GM18907 (cell line): ENCODE results near the gene FLYWCH1.

Source experiments
- ATAC-seq: cut with Tn5 transposase; IDR thresholded peaks from one replicate; pipeline ENCODE4 v1.9.1; 2021; ENCODE audit warnings: mild to moderate bottlenecking, moderate library complexity; ENCODE audit not compliant: unreplicated experiment

FLYWCH1 gene, protein sequence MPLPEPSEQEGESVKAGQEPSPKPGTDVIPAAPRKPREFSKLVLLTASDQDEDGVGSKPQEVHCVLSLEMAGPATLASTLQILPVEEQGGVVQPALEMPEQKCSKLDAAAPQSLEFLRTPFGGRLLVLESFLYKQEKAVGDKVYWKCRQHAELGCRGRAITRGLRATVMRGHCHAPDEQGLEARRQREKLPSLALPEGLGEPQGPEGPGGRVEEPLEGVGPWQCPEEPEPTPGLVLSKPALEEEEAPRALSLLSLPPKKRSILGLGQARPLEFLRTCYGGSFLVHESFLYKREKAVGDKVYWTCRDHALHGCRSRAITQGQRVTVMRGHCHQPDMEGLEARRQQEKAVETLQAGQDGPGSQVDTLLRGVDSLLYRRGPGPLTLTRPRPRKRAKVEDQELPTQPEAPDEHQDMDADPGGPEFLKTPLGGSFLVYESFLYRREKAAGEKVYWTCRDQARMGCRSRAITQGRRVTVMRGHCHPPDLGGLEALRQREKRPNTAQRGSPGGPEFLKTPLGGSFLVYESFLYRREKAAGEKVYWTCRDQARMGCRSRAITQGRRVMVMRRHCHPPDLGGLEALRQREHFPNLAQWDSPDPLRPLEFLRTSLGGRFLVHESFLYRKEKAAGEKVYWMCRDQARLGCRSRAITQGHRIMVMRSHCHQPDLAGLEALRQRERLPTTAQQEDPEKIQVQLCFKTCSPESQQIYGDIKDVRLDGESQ

DNA sequence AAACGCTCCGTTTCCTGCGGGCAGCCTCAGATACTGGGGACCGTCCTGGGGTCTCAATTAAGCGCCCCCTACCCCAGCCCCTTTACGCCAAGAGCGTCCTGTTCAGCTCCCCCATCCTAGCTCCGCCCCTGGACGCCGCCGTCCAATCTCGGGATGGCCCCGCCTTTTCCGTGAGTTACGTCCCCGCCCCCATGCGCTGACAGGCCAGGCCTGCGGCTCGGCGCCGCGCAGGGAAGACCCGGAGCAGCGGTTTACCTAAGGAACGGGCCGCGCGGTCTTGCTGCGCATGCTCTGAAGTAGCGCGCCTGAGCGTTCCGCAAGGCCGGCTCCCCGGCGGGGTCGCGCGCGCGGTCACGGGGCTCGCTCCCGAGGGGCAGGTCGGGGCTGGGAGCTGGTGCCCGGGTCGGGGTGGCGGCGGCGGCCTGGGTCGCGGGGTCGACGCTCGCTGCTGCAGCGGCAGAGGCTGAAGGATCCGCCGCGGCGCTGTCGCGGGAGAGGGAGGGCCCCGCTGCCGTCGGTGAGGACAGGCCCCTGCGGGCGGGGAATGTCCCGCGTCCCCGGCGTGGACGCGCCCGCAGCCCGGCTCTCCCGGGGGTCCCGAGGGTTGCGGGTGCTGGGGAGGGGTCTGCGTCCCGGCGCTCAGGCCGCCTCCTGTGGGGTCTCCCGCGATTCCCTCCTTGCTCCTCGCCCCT is at the start of gene FLYWCH1:
TSS of gene FLYWCH1 (plus strand) at position 294 of the 692 bp plus-strand sequence. CDS start 17,755 bp downstream, outside the sequence.
- peak; percentile 92 for ATAC-seq

DNA sequence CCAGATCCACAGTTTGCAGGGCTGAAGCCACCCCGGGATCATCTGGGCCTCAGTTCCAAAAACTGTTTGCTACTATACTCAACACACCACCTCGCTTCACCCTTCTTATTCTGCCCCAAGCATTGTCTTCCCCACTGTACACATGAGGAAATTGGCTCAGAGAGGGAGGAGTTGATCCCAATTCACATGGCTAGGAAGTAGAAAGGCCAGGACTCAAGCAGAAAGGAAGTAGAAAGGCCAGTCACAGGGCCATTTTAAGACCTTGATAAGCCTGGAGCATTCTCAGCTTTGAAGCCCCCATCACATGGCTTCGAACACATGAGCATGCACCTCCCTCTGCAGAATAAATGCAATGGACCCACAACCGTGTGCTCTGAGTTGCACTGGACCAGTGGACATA is 46.1 kb upstream of the FLYWCH1 start:
- no peak for ATAC-seq

DNA sequence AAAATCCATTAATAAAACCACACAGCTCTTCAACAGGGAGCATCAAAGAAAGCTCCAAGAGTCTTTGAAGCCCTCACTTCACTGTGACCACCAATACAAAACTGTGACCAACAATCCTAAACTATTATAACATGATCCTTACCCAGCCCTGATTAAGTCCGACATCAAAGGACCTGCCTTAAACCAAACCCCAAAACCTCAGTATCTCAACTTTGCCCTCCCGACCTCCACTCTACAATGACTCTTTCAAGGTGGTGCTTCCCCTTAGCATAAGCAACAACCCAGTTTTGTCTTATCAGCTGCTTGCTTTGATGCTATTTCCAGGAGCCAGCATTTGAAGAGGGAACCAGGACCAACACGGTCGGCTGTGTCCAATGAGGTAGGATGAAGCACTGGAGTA is 45.3 kb upstream of the FLYWCH1 start:
- no peak for ATAC-seq

DNA sequence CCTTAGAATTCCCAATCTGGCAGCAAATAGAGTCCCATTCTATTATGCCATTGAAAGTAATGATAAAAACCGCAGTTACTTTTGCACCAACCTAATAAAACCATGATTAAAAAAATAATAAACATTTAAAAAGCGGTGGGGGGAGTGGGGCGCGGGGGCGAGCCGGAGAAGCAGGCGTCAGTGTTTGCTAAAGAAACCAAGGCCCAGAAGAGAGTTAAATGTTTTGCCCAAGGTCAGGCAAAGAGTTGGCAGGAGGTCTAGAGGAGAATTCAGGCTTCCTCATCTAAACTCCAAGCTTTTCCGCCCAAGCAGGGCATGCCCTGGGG is 44.1 kb upstream of the FLYWCH1 start:
- no peak for ATAC-seq

DNA sequence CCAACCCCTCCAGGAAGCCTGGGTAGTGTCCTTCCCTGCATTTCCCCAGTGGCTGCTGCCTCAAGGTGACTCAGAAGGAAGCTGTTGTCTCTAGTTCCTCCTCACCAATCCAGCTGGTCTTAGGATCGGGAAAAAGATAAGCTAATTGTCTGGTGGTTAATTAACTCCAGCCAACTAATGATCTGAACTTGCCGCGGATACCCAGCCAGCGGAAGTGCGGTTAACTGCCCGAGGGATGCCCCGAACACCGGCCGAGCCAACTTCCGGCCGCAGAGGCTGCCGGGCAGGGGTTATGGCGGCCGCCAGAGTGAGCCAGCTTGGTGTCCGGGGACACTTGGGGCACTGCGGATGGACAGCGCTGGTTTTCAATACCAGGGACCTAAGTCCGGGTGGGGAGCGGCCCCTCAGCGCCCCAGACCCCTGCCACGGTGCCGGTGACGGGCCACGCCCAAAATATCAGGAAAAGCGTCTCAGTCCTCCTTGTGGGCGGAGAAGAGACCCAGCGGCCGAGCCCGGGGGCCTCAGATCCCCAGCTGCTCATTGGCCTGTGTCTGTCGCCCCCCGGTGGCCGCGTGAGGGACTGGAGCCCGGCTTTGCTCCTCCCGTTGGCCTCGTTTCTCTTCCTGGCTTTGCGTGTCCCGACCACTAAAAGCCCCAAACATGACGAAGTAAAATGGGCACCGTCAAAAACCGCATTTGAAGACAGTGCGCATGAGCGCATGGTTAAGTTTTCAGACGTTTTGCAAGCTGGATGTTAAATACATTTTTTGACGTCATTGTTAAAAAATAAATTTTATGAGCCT is 43.5 kb upstream of the FLYWCH1 start:
- peak; percentile 88 for ATAC-seq

DNA sequence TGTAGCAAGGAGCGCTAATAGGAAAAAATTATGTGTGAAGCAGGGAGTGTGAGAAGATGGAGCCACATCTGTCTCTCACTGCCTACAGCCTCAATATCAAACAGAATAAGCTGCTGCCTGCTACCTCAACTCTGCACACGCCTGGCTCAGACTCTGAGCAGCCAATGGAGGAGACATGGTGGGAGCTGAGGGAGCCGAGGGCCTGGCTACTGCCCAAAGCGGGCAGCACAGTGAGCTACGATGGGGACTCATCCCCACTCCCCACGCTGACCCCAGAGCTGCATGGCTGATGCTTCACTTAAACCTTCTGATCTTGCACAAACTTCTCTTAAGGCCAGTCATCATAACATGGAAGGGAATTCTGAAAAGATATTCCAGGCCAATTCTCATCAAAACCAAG is 39.8 kb upstream of the FLYWCH1 start:
- no peak for ATAC-seq

DNA sequence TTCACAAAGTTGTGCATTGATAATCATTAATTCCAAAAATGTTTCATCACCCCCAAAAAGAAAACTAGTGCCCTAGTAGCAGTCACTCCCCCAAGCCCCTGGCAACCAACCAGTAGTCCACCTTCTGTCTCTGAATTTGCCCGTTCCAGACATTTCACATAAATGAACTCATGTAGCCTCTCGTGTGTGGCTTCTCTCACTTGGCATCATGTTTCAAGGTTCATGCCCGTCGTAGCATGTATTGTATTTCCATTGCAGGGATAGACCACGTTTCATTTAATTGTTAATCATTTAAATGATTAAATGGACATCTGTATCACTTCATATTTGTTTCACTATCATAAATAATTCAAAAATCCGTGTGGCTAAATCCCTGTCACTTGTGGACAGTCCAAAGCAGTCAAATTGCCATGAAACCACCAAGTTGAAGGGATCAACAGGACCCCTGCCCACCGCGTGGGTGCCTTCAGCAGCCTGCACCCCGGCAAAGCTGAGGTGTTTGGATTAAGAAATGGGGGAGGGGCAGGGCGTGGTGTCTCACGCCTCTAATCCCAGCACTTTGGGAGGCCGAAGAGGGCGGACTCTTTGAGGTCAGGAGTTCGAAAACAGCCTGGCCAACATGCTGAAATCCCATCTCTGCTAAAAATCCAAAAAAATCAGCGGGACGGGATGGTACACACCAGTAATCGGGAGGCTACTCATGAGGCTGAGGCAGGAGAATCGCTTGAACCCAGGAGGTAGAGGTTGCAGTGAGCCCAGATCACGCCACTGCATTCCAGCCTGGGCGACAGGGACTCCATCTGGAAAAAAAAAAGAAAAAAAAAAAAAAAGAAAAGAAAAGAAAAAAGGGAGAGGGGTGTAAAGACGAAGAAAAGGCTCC is 37.5 kb upstream of the FLYWCH1 start:
- no peak for ATAC-seq

DNA sequence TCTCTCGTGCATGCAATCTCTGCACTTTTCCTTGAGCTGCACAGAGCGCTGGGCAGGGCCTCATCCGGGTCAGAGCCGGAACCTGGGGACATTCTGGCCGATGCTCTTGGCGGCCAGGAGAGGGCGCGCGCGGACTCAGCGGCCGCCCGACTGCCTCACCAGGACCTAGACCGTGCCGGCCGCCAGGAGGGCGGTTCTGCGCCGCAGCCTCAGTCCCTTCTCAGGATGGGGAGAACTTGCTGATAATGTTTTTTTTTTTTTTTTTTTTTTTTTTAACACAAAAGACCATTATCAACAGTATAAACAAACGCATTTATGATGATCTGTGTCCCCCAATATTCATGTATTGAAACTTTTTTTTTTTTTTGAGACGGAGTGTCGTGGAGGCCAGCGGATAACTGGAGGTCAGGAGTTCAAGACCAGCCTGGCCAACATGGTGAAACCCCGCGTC is 36.8 kb upstream of the FLYWCH1 start:
- ATAC-seq, result peak; percentile 70

DNA sequence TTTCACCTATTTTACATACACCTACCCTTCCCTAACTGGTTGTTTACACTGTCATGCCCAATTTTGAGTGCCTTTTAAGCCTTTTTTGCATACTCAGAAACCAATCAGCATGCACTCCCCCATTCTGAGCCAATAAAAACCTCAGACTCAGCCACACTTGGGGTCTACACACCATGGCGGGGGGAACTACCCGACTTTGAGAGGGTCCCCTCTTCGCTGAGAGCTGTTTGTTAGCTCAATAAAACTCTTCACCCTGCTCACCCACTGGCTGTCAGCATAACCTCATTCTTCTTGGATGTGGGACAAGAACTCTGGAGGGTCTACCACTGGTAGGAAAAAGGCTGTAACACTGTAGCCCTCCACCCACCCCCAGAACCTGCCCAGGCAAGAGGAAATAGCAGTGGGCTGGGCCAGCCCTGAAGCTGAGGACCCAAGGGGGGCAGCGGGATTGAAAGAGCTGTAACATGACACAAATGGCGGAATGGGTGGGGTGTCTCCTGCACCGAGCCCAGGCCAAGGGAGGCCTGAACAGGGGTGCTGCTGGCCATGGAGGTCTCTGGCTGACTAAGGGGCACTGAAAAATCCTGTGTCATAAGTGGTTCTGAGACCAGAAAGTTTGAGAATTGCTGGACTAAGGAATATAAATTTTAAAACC is 31.8 kb upstream of the FLYWCH1 start:
- no peak for ATAC-seq

DNA sequence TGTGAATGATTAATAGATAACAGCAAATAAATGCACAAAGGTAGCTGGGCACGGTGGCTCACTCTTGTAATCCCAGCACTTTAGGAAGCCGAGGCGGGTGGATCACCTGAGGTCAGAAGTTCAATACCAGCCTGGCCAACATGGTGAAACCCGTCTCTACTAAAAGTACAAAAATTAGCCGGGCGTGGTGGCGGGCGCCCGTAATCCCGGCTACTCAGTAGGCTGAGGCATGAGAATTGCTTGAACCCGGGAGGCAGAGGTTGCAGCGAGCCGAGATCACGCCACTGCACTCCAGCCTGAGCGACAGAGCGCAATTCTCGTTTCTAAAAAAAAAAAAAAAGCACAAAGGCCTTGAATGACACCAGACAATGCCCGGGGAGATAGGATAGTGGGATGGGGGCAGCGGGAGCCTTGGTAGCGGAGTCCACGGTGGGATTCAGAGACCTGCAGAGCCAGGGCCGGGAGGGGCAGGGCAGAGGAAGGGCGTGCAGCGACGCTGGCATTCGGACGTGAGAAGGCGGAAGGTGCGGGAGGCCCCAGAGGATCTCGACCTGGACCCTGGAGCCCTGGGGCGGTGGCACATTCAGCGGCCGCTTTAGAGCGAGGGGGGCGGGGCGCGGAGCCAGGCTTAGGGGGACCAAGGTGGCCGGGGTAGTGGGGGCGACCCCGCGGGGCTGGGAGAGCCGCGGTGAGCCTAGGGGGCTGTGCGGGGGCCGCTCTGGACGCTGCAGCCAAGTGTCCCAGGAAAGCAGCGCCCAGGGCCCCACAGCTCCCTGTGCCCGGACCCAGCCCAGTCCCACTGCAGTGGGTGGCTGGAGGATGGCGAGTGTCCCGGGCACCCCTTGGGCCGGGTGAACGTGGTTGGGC is 29.7 kb upstream of the FLYWCH1 start:
- ATAC-seq, result peak; percentile 13

DNA sequence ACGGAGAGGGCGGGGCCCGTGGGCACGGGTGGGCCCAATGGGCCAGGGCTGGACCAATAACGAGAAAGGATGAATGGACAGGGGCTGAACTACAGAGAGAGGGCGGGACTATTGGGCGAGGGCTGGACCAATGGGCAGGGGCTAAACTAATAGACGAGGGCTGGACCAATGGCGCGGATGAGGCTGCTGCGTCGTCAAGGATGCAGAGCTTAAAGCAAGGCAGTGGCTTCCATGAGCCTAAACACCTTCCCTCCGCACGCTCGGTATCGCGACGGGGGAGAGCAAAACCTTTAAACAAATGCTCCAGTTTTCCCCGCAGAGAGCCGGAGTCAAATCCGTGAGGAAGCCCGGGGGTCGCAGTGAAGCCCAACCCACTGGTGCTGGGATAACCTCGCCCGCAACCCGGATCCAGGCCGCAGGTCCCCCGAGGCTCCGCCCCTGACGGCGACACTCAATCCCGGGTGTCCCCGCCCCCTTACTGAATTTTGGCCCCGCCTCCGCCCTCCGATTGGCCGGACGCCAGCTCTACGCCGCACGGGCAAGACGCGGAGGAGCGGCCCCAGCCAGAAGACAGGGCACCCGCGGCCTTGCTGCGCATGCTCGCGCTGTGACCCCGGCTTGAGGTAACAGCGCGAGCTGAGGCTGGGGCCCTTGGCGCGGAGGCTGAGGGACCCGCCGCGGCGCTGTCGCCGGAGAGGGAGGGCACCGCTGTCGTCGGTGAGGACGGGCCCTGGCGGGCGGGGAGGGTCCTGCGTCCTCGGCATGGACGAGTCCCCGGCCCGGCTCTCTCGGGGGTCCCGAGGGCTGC is 28.9 kb upstream of the FLYWCH1 start, which contains the start of gene FLYWCH2:
TSS of gene FLYWCH2 (plus strand) at position 566 of the 808 bp plus-strand sequence. CDS start 13,235 bp downstream, outside the sequence.
- ATAC-seq, result peak; percentile 93

DNA sequence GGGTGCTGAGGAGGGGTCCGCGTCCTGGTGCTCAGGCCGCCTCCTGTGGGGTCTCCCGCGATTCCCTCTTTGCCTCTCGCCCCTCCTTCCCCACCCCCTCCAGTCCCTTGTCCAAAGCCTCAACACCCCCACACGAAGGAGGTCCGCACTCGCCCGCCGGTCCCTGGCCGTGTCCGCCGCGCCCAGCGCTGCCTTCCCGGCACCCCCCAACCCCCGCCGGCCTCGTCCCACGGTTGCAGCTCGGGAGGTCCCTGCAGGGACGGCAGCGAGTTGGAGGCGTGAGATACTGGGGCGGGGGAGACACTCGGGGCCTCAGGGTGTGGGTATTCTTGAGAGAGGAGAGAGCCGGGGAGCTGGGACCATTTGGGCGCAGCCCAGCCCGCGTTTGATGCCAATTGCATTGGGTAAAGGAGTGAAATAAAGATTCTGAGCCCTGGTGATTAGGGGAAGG is 28.2 kb upstream of the FLYWCH1 start:
- no peak for ATAC-seq

DNA sequence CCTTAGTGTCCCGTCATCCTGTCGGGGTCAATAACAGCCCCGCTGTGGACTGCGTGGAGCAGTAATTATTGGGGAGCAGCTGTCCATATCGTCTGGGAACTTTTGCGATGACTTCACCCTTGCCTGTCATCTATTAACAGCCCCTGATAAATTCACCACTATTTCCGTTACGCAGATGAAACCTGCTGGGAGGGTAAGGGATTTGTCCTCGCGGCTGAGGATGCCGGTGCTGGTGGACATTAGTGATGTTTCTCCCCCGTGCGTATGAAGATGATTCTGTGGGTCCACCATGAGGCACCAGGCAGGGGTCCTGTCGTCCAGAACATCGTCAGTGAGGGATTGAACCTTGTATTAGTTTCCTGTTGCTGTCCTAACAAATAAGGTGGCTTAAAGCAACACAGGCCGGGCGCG is 27.7 kb upstream of the FLYWCH1 start:
- no peak for ATAC-seq

DNA sequence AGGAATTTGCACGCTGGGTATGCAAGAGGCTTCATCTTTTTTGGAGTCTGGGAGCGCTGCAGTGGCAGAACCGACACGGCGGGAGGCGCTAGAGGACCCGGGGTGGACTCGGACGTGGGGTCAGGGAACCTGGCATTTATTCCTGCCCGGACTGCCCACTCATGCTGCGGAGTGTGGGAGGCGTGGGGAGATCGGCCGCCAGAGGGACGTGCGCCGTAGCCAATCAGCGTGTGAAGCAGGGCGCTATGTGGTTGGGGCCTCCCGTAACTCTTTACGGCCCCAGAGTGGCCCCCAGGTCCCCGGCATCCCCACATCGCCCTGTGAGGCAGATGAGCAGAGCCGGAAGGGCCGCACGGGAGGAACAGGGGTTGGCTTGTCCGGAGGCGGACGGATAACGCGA is 17.5 kb upstream of the FLYWCH1 start:
- ATAC-seq, result no peak

DNA sequence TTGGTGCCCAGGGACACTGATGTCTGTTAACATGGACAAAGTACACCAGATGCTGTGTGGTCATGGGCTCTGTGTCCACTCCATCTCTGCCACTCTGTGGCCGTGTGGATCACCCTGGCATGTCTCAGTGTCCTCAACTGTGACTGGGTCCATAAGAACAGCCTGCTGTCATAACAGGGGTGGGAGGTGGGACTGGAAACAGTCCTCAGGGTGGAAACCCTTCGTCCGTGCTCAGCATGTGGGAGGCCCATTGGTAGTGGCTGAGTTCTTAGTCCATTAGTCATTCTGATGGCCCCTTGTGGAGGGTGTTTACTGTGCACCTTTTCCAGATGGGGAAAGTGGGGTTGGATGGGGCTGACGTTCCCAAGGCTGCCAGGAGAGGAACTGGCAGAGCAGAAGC is 15.9 kb upstream of the FLYWCH1 start:
- ATAC-seq, result no peak

DNA sequence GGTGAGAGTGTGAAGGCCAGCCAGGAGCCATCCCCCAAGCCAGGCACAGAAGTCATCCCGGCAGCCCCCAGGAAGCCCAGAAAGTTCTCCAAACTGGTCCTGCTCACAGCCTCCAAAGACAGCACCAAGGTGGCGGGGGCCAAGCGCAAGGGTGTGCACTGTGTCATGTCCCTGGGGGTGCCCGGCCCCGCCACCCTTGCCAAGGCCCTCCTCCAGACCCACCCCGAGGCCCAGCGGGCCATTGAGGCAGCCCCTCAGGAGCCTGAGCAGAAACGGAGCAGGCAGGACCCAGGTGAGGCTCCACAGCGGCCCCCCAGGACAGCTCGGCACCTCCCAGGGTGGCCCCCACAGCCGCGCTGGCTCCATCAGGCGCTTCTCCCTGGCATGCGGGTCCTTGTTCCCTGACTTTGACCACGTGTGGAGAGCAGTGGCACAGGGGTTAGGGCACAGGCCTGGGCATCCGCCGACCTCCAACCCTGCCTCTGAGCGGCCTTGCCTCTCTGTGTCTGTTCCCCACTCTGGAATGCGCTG is 15.2 kb upstream of the FLYWCH1 start:
- ATAC-seq, result no peak

DNA sequence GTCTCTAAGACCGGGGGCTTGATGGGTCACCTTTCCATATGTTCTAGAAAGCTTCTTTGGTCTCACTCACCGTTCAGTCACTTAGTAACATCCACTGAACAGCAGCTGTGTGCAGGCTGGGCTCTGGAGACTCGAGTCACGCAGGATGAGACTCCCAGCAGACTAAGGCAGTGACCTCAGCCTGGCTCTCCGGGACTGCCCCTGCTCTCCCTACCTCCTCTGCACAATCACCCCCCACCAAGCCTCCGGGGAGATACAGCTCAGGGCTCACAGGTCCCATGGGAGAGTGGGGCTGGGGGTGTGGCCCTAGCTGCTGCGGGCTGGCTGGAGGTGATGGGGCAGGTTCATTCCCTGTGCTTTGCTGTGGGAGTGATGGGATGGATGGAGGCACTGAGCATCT is 14.6 kb upstream of the FLYWCH1 start:
- peak; percentile 65 for ATAC-seq
